ENCODE data around the gene FAM3C. TPM values are rescaled to one million over a fixed set of nuclear protein-coding genes. Genes with fewer than 3 reads are reported as not detected.

FAM3C gene
- total and polyA plus RNA-seq, 2 of the 4 experiments (the other 2 are of a cell fraction), result 11.5 to 45.8 TPM

DNA sequence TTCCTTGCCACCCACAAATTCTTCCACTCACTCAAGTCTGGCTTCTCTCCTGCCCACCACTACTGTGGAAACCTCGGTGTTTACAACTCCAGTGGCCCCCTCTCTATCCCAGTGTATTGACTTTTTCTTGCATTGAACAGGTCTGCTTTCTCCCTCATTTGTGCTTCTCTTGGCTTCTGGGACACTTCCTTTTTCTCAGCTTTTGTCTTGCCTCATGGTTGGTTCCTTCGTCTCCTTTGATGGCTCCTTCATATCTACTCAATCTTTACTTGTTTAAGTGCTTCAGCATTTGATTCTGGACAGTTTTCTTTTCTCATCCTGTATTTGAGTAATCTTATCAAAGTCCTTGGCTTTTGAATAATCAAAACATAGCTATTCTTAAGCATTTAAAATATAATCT lies 35.9 kb upstream of the FAM3C start:
- Histone ChIP-seq H3K4ac (ENCODE audit: low read depth, low read length) (no peak overlapping the region), H3K18ac (ENCODE audit: low read depth, low read length) (no peak overlapping the region), H3K23ac (ENCODE audit: low read depth, low read length) (no peak overlapping the region), H2AFZ (replicated peaks; ENCODE audit: low read length, poor library complexity) (no peak overlapping the region), H2BK5ac (ENCODE audit: low read depth, low read length, poor library complexity, severe bottlenecking) (no peak overlapping the region), H4K8ac (ENCODE audit: low read depth in 2 of 2, low read length in 2 of 2) (no peak overlapping the region), H2BK15ac (ENCODE audit: low read depth, low read length) (no peak overlapping the region), H2AK5ac (ENCODE audit: low read depth, low read length) (no peak overlapping the region), H2BK20ac (ENCODE audit: low read depth, low read length) (no peak overlapping the region), H3K4me2 (ENCODE audit: low read depth, low read length) (no peak overlapping the region), H3K27ac (ENCODE audit: insufficient read depth, low read length) (no peak overlapping the region), H3K9me3 (ENCODE audit: control insufficient read depth, insufficient read depth, low read length) (no peaks in the 10 kb centered on the region), H4K91ac (ENCODE audit: insufficient read depth, low read depth, low read length) (no peak overlapping the region), H4K20me1 (ENCODE audit: insufficient read depth, low read length) (no peaks in the 10 kb centered on the region), H3K36me3 (ENCODE audit: control insufficient read depth, insufficient read depth, low read length) (no peaks in the 10 kb centered on the region), H3K56ac (ENCODE audit: extremely low read depth, insufficient read depth, low read length) (no peak overlapping the region), H2AK9ac (replicated peaks; ENCODE audit: low read depth, low read length, poor library complexity) (no peak overlapping the region), H3K9ac (ENCODE audit: low read depth, low read length) (no peak overlapping the region), H3K4me3 (ENCODE audit: insufficient read depth, low read depth, low read length) (no peak overlapping the region), H3K9me1 (ENCODE audit: insufficient read depth, low read length) (no peaks in the 10 kb centered on the region), H3K79me1 (ENCODE audit: low read depth in 1 of 2, low read length in 2 of 2) (no peaks in the 10 kb centered on the region), H3K4me1 (ENCODE audit: control insufficient read depth, insufficient read depth, low read length) (peaks cover 2% of the 10 kb centered on the region; the same call in 1 of the 2 replicates), H3K14ac (replicated peaks; ENCODE audit: low read depth, low read length) (no peak overlapping the region), H2BK120ac (ENCODE audit: low read depth, low read length) (no peak overlapping the region), H4K5ac (ENCODE audit: low read depth, low read length) (no peak overlapping the region), H3K27me3 (ENCODE audit: control insufficient read depth, insufficient read depth, low read length) (no peaks in the 10 kb centered on the region)
- dilution Hi-C loops (cut with HindIII; ENCODE audit: low sequenced_read_pairs, unreplicated experiment) (no loop called here), in situ Hi-C loops (cut with MboI; ENCODE audit: low sequenced_read_pairs) (no loop called here), intact Hi-C loops (cut with micrococcal nuclease) (no loop called here)
- DNase-seq (no peak), ATAC-seq (ENCODE audit: low read depth) (no peak)
- ChIA-PET CTCF (no interaction called here), POLR2A (ENCODE audit: unreplicated experiment) (no interaction called here)
- WGBS, 2 experiments (ENCODE audit: extremely low coverage in 2 of 2, insufficient read length in 1 of 2), result 83% methylated on average over 1 of the region's 2 CpGs; no CpG with 5 or more reads in 1 of the 2 experiments
- BruUV-seq (replicated peaks), result no TSS peak
- TF ChIP-seq, protein P1, sequence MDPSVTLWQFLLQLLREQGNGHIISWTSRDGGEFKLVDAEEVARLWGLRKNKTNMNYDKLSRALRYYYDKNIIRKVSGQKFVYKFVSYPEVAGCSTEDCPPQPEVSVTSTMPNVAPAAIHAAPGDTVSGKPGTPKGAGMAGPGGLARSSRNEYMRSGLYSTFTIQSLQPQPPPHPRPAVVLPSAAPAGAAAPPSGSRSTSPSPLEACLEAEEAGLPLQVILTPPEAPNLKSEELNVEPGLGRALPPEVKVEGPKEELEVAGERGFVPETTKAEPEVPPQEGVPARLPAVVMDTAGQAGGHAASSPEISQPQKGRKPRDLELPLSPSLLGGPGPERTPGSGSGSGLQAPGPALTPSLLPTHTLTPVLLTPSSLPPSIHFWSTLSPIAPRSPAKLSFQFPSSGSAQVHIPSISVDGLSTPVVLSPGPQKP (IDR thresholded peaks at IDR 0.05; ENCODE audit: borderline replicate concordance, low read depth, low read length), result no peak
- TF ChIP-seq, protein P2, sequence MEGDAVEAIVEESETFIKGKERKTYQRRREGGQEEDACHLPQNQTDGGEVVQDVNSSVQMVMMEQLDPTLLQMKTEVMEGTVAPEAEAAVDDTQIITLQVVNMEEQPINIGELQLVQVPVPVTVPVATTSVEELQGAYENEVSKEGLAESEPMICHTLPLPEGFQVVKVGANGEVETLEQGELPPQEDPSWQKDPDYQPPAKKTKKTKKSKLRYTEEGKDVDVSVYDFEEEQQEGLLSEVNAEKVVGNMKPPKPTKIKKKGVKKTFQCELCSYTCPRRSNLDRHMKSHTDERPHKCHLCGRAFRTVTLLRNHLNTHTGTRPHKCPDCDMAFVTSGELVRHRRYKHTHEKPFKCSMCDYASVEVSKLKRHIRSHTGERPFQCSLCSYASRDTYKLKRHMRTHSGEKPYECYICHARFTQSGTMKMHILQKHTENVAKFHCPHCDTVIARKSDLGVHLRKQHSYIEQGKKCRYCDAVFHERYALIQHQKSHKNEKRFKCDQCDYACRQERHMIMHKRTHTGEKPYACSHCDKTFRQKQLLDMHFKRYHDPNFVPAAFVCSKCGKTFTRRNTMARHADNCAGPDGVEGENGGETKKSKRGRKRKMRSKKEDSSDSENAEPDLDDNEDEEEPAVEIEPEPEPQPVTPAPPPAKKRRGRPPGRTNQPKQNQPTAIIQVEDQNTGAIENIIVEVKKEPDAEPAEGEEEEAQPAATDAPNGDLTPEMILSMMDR (conservative IDR thresholded peaks at IDR 0.05; ENCODE audit: low read depth, low read length), result no peak
- no peak for TF ChIP-seq RCOR1 (IDR thresholded peaks at IDR 0.05; ENCODE audit: insufficient replicate concordance, low read length)
- TF ChIP-seq, protein P3, sequence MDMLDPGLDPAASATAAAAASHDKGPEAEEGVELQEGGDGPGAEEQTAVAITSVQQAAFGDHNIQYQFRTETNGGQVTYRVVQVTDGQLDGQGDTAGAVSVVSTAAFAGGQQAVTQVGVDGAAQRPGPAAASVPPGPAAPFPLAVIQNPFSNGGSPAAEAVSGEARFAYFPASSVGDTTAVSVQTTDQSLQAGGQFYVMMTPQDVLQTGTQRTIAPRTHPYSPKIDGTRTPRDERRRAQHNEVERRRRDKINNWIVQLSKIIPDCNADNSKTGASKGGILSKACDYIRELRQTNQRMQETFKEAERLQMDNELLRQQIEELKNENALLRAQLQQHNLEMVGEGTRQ (IDR thresholded peaks at IDR 0.05; ENCODE audit: low read depth, low read length), result no peak
- no peak for TF ChIP-seq CHD1 (IDR thresholded peaks at IDR 0.05; ENCODE audit: low read depth, low read length)
- TF ChIP-seq MAZ (IDR thresholded peaks at IDR 0.05; ENCODE audit: borderline replicate concordance, low read depth, low read length), result no peak
- TF ChIP-seq MAFK (IDR thresholded peaks at IDR 0.05; ENCODE audit: low read depth, low read length), result no peak
- no peak for TF ChIP-seq RFX5 (IDR thresholded peaks at IDR 0.05; ENCODE audit: low read depth, low read length)
- no peak for TF ChIP-seq POLR2A (IDR thresholded peaks at IDR 0.05; ENCODE audit: low read depth, low read length)
- TF ChIP-seq MXI1 (IDR thresholded peaks at IDR 0.05; ENCODE audit: borderline replicate concordance, low read depth, low read length), result no peak
- no peak for TF ChIP-seq FOS (IDR thresholded peaks at IDR 0.05; ENCODE audit: low read depth, low read length)

Data from IMR-90 (cell line).